Esophagus muscularis mucosa (tissue), 4 donors: ENCODE data around the gene ACKR2. TPM values are rescaled to one million over a fixed set of nuclear protein-coding genes. Genes with fewer than 3 reads are reported as not detected.
"Not testable (repeated sequence)": the region's sequence is repeated elsewhere in the genome, so short reads cannot be mapped to it uniquely, and the experiment has no call there.

ENCODE experiments used
- DNase-seq: peaks from one replicate; pipeline ENCODE4 v3.0.0-alpha.2; 2017; ENCODE audit errors: extremely low spot score
- H3K27ac ChIP-seq, 4 donors: fragments of 200-600 bp; sonication (generic); replicated peaks in 1 of 4; 1 replicate in 3 of 4; 2 replicates in 1 of 4; pipeline ENCODE4 v1.5.1; 2016 to 2019; ENCODE audit warnings: mild to moderate bottlenecking in 1 of 4
- H3K27me3 ChIP-seq, 4 donors: fragments of 200-600 bp; sonication (generic); one replicate each; pipeline versions ENCODE4 v1.5.1 to v1.6.0; 2016 to 2019
- H3K36me3 ChIP-seq, 4 donors: fragments of 200-600 bp; sonication (generic); one replicate each; pipeline ENCODE4 v1.5.1; 2016 to 2019
- H3K4me1 ChIP-seq, 4 donors: fragments of 200-600 bp; sonication (generic); one replicate each; pipeline ENCODE4 v1.5.1; 2016 to 2019
- H3K4me3 ChIP-seq, 4 donors: fragments of 200-600 bp; sonication (generic); 1 replicate in 2 of 4; 2 replicates in 2 of 4; pipeline ENCODE4 v1.5.1; 2016 to 2019; ENCODE audit warnings: mild to moderate bottlenecking in 4 of 4, moderate library complexity in 1 of 4
- H3K9me3 ChIP-seq, 4 donors: fragments of 200-600 bp; sonication (generic); 1 replicate in 3 of 4; 2 replicates in 1 of 4; pipeline ENCODE4 v1.5.1; 2016 to 2019
- EP300 ChIP-seq: sonication (generic); formaldehyde crosslinking; IDR thresholded peaks from one replicate; pipeline ENCODE4 v1.6.1; 2017; ENCODE audit warnings: antibody characterized with exemption
- POLR2A ChIP-seq: fragments of 450-650 bp; IDR thresholded peaks from one replicate; pipeline ENCODE4 v1.6.1; 2017; ENCODE audit warnings: antibody characterized with exemption, moderate library complexity, mild to moderate bottlenecking, low read depth
- POLR2AphosphoS5 ChIP-seq, 2 donors: sonication (generic); formaldehyde crosslinking; IDR thresholded peaks; one replicate each; pipeline ENCODE4 v1.6.1; 2017; ENCODE audit warnings: antibody characterized with exemption in 2 of 2
- WGBS: methylation state at CpG from one replicate; pipeline ENCODE4 v1.1.5; 2018; 5-methylcytosine and 5-hydroxymethylcytosine counted together
- intact Hi-C: fragments of 100-400 bp; cut with DNase I; formaldehyde crosslinking; loops from one replicate; pipeline ENCODE4 v1.15.1; 2023
- total RNA-seq, 4 donors: library from RNA; depleted of rRNA; stranded (reverse); fragments of >200 nt; gene quantifications; one replicate each; pipeline versions ENCODE4 v1.1.0 to v1.2.1, GENCODE V29; 2016
- TF ChIP-seq, protein P1 (sequence below), 3 experiments: fragments of 200-600 bp in 2 of 3; fragments of 450-650 bp in 1 of 3; sonication (generic) in 2 of 3; IDR thresholded peaks; one replicate each; pipeline ENCODE4 v1.5.1; 2017 to 2019; ENCODE audit warnings: antibody characterized with exemption in 3 of 3, mild to moderate bottlenecking in 2 of 3, moderate library complexity in 1 of 3

ACKR2 gene
- total RNA-seq, 4 donors from 2014 or later = 2.5 to 15.9 (median 7.6) TPM

DNA sequence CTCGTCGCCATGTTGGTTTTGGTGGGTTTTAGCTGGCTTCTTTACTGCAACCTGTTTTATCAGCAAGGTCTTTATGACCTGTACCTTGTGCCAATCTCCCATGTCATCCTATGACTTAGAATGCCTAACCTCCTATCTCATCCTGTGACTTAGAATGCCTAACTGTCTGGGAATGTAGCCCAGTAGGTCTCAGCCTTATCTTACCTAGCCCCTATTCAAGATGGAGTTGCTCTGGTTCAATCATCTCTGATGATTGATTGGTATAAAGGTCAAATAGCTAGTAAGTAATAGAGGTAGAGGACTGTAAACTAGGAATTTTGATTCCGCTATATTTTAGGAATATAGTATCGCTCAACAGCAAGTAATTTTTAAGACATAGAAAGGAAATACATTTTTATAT is 1.3 kb upstream of the ACKR2 start:
- Histone ChIP-seq H3K9me3 (no peaks in the 10 kb centered on the region), H3K27ac (no peak overlapping the region), H3K36me3 (no peaks in the 10 kb centered on the region), H3K27me3 (no peaks in the 10 kb centered on the region), H3K4me1 (peaks cover 12 to 17% (median 14%) of the 10 kb centered on the region in 4 donors), H3K4me3 (no peak overlapping the region)
- 96% methylated on average over 4 of the region's 4 CpGs for WGBS
- TF ChIP-seq POLR2A (no peak), POLR2AphosphoS5 (IDR thresholded peaks at IDR 0.05) (no peak), EP300 (no peak)
- TF ChIP-seq, protein P1, sequence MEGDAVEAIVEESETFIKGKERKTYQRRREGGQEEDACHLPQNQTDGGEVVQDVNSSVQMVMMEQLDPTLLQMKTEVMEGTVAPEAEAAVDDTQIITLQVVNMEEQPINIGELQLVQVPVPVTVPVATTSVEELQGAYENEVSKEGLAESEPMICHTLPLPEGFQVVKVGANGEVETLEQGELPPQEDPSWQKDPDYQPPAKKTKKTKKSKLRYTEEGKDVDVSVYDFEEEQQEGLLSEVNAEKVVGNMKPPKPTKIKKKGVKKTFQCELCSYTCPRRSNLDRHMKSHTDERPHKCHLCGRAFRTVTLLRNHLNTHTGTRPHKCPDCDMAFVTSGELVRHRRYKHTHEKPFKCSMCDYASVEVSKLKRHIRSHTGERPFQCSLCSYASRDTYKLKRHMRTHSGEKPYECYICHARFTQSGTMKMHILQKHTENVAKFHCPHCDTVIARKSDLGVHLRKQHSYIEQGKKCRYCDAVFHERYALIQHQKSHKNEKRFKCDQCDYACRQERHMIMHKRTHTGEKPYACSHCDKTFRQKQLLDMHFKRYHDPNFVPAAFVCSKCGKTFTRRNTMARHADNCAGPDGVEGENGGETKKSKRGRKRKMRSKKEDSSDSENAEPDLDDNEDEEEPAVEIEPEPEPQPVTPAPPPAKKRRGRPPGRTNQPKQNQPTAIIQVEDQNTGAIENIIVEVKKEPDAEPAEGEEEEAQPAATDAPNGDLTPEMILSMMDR (IDR thresholded peaks at IDR 0.05) = no peak
- no peak for DNase-seq
- intact Hi-C loops = no loop called here

- 81% methylated on average over 10 of the region's 10 CpGs for WGBS
- H3K36me3 ChIP-seq, H3K4me3 ChIP-seq, intact Hi-C loops, H3K9me3 ChIP-seq, H3K27me3 ChIP-seq, H3K27ac ChIP-seq, DNase-seq: not testable (repeated sequence)
- H3K4me1 ChIP-seq = peaks cover 8 to 18% (median 15%) of the 10 kb centered on the region in 4 donors
These were observed 1.5 kb downstream of the ACKR2 start for GRCh38 chr3:42810706-42811105.

GRCh38 chr3:42811118-42811883 is 2.1 kb downstream of the ACKR2 start:
- WGBS = 74% methylated on average over 15 of the region's 15 CpGs
- H3K36me3 ChIP-seq, DNase-seq, H3K27ac ChIP-seq, H3K4me3 ChIP-seq, intact Hi-C loops, H3K27me3 ChIP-seq, H3K9me3 ChIP-seq: not testable (repeated sequence)
- peaks cover 8 to 23% (median 20%) of the 10 kb centered on the region in 4 donors for H3K4me1 ChIP-seq

- H3K36me3 ChIP-seq = no peaks in the 10 kb centered on the region
- 56% methylated on average over 5 of the region's 5 CpGs for WGBS
- DNase-seq = no peak
- peaks cover 8 to 28% (median 23%) of the 10 kb centered on the region in 4 donors for H3K4me1 ChIP-seq
- intact Hi-C loops = no loop called here
- no peaks in the 10 kb centered on the region for H3K9me3 ChIP-seq
- TF ChIP-seq, protein P1 (IDR thresholded peaks at IDR 0.05) = no peak
- TF ChIP-seq EP300 (no peak), POLR2AphosphoS5 (IDR thresholded peaks at IDR 0.05) (no peak), POLR2A (no peak)
- H3K4me3 ChIP-seq = no peak overlapping the region
- no peaks in the 10 kb centered on the region for H3K27me3 ChIP-seq
- peak overlapping the region in 3 of 4 donors; percentile 64 to 70 (median 70) for H3K27ac ChIP-seq
These were observed 5.0 kb downstream of the ACKR2 start for GRCh38 chr3:42814246-42814645.

- Histone ChIP-seq H3K4me3 (no peak overlapping the region), H3K27me3 (no peaks in the 10 kb centered on the region), H3K27ac (peak overlapping the region; percentile 60 to 70 (median 67)), H3K9me3 (no peaks in the 10 kb centered on the region), H3K36me3 (no peaks in the 10 kb centered on the region), H3K4me1 (peaks cover 8 to 35% (median 31%) of the 10 kb centered on the region in 4 donors)
- WGBS = 30% methylated on average over 2 of the region's 2 CpGs
- TF ChIP-seq POLR2A (no peak), POLR2AphosphoS5 (IDR thresholded peaks at IDR 0.05) (peak in 1 of 2 donors; percentile 28), EP300 (no peak)
- TF ChIP-seq, protein P1 (IDR thresholded peaks at IDR 0.05) = no peak
- intact Hi-C loops = no loop called here
- DNase-seq = no peak
These were observed 5.8 kb downstream of the ACKR2 start for GRCh38 chr3:42814914-42815507.
